Osteocyte (in vitro differentiated cells): ENCODE measurements around the gene GFOD1. TPM values are rescaled to one million over a fixed set of nuclear protein-coding genes. Genes with fewer than 3 reads are reported as not detected.

ENCODE experiments used
- DNase-seq: peaks from one replicate; pipeline ENCODE4 v3.0.0; 2021; ENCODE audit warnings: mixed read lengths; ENCODE audit not compliant: unreplicated experiment; ENCODE audit errors: extremely low spot score
- H3K27ac Mint-ChIP-seq: one replicate; pipeline ENCODE4 v1.8.0; 2021; ENCODE audit warnings: mild to moderate bottlenecking, mixed read lengths; ENCODE audit not compliant: unreplicated experiment
- H3K27me3 Mint-ChIP-seq: one replicate; pipeline ENCODE4 v1.8.0; 2021; ENCODE audit warnings: mixed read lengths; ENCODE audit not compliant: unreplicated experiment
- H3K36me3 Mint-ChIP-seq: one replicate; pipeline ENCODE4 v1.8.0; 2021; ENCODE audit warnings: mixed read lengths; ENCODE audit not compliant: unreplicated experiment
- H3K4me1 Mint-ChIP-seq: one replicate; pipeline ENCODE4 v1.8.0; 2021; ENCODE audit warnings: mixed read lengths; ENCODE audit not compliant: unreplicated experiment
- H3K4me3 Mint-ChIP-seq: one replicate; pipeline ENCODE4 v1.8.0; 2021; ENCODE audit warnings: mild to moderate bottlenecking, moderate library complexity, mixed read lengths; ENCODE audit not compliant: unreplicated experiment
- H3K9me3 Mint-ChIP-seq: one replicate; pipeline ENCODE4 v1.8.0; 2021; ENCODE audit warnings: mixed read lengths; ENCODE audit not compliant: unreplicated experiment
- total RNA-seq: library from RNA; stranded (reverse); gene quantifications from 2 replicates; pipeline ENCODE4 v1.2.1, GENCODE V29; 2021
- TF ChIP-seq, protein P1 (sequence below): fragments of 200-600 bp; sonication (generic); IDR thresholded peaks from 2 replicates; pipeline ENCODE4 v1.5.0; 2021; ENCODE audit warnings: antibody characterized with exemption, mild to moderate bottlenecking, moderate library complexity

Gene GFOD1
- total RNA-seq, 1 donor from 2014 or later, result 0.89 TPM

- peaks cover 7% of the 10 kb centered on the region for H3K4me1 Mint-ChIP-seq
- no peaks in the 10 kb centered on the region for H3K9me3 Mint-ChIP-seq
- H3K36me3 Mint-ChIP-seq, result no peaks in the 10 kb centered on the region
- TF ChIP-seq, protein P1, sequence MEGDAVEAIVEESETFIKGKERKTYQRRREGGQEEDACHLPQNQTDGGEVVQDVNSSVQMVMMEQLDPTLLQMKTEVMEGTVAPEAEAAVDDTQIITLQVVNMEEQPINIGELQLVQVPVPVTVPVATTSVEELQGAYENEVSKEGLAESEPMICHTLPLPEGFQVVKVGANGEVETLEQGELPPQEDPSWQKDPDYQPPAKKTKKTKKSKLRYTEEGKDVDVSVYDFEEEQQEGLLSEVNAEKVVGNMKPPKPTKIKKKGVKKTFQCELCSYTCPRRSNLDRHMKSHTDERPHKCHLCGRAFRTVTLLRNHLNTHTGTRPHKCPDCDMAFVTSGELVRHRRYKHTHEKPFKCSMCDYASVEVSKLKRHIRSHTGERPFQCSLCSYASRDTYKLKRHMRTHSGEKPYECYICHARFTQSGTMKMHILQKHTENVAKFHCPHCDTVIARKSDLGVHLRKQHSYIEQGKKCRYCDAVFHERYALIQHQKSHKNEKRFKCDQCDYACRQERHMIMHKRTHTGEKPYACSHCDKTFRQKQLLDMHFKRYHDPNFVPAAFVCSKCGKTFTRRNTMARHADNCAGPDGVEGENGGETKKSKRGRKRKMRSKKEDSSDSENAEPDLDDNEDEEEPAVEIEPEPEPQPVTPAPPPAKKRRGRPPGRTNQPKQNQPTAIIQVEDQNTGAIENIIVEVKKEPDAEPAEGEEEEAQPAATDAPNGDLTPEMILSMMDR, result no peak
- H3K4me3 Mint-ChIP-seq, result no peak overlapping the region
- no peak overlapping the region for H3K27ac Mint-ChIP-seq
- H3K27me3 Mint-ChIP-seq, result no peaks in the 10 kb centered on the region
- no peak for DNase-seq
Measured at GRCh38 chr6:13472099-13472498, 15.3 kb downstream of the GFOD1 start.

- H3K4me1 Mint-ChIP-seq, result peaks cover 7% of the 10 kb centered on the region
- H3K27me3 Mint-ChIP-seq, result no peaks in the 10 kb centered on the region
- TF ChIP-seq, protein P1, result no peak
- DNase-seq, result no peak
- no peaks in the 10 kb centered on the region for H3K9me3 Mint-ChIP-seq
- no peak overlapping the region for H3K27ac Mint-ChIP-seq
- H3K36me3 Mint-ChIP-seq, result no peaks in the 10 kb centered on the region
- H3K4me3 Mint-ChIP-seq, result no peak overlapping the region
Measured at GRCh38 chr6:13471184-13471583, 16.2 kb downstream of the GFOD1 start.

DNA sequence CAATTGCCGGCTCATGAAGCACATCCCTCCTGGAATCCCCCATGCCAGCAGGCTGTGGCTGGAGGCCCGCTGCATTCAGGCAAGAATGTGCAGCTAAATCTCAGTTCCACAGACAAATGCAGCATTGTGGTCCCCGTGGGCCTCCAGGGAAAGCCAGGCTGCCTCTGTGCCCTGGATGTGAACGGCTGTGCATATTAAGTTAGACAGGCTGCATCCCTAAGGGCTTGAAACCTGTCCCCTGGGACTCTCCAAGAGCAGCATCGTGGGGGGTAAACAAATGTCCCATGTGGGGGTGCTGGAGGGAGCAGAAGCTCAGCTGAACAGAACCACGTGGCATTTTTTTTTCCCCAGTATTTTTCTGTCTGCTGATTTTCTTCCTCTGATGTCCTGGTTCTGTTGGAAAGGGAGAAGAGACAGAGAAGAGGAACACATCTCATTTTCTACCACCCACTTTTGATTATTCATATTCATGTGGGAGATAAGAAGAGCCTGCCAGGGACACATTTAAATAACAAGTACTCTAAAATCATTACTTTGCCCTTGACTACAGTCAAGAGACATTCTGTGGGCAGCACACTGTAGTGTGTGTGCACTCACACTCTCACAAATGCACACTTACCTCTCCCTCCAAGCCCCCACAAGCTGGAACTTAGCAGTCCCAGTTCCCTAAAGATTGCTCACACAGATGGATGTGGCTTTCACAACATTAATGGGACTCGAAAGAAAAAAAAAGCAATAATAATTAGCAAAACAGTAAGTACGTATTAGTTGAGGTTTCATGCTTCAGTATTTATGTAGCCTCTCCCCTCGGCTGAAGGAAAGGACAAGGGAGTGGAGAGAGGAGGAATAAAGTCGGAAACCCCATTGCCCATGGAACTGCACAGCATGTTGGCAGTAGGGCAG, 16.9 kb downstream of the GFOD1 start:
- TF ChIP-seq, protein P1, result no peak
- Mint-ChIP-seq H3K27ac (no peak overlapping the region), H3K36me3 (no peaks in the 10 kb centered on the region), H3K4me1 (peaks cover 7% of the 10 kb centered on the region), H3K27me3 (no peaks in the 10 kb centered on the region), H3K4me3 (no peak overlapping the region), H3K9me3 (no peaks in the 10 kb centered on the region)
- DNase-seq, result no peak

DNA sequence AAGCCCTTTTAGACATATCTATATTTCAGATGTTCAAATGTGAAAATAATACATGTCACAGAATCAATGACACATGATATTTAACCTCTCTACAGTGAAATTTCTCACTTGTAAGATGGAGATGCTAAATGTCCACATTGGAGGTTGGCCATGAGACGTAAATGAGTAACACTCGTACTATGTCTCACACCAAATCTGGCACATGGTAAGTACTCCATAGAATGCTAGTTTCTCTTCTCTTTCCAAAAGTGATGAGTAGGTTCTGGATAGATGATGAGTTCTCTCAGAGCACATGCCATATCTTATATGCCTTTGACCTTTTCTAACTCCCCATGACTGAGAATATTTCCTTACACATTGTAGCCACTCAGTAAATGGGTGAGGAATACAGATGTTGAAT, 17.7 kb downstream of the GFOD1 start:
- DNase-seq, result no peak
- Mint-ChIP-seq H3K36me3 (no peaks in the 10 kb centered on the region), H3K4me1 (peaks cover 7% of the 10 kb centered on the region), H3K27me3 (no peaks in the 10 kb centered on the region), H3K9me3 (no peaks in the 10 kb centered on the region), H3K27ac (no peak overlapping the region), H3K4me3 (no peak overlapping the region)
- TF ChIP-seq, protein P1, result no peak

GRCh38 chr6:13468839-13469238, 18.6 kb downstream of the GFOD1 start:
- DNase-seq, result no peak
- H3K27ac Mint-ChIP-seq, result no peak overlapping the region

More at GRCh38 chr6:13468839-13469238, 18.6 kb downstream of the GFOD1 start:
- Mint-ChIP-seq H3K4me3 (no peak overlapping the region), H3K36me3 (no peaks in the 10 kb centered on the region), H3K27me3 (no peaks in the 10 kb centered on the region), H3K4me1 (peaks cover 7% of the 10 kb centered on the region), H3K9me3 (no peaks in the 10 kb centered on the region)
- TF ChIP-seq, protein P1, result no peak
